ENCODE results near the gene AHRR. TPM values are rescaled to one million over a fixed set of nuclear protein-coding genes. Genes with fewer than 3 reads are reported as not detected.

The AHRR gene
- total and polyA plus RNA-seq, 2 experiments from 2014 or later, result 0.27 to 1.8 TPM

- TF ChIP-seq REST (IDR thresholded peaks at IDR 0.05; ENCODE audit: unreplicated experiment) (no peak), POLR2AphosphoS5 (IDR thresholded peaks at IDR 0.05; ENCODE audit: low read depth) (no peak), ZNF462 (CRISPR knock-in tag; IDR thresholded peaks at IDR 0.05) (no peak), EZH2 (IDR thresholded peaks at IDR 0.05; ENCODE audit: low read depth, unreplicated experiment) (no peak), CREB1 (CRISPR knock-in tag; IDR thresholded peaks at IDR 0.05; ENCODE audit: low read depth) (no peak)
Measured at GRCh38 chr5:479566-480319, 158.2 kb downstream of the AHRR start (continued).
